GM23338 (cell line): ENCODE measurements around the gene BMPER.

Source experiments
- CREB1 ChIP-seq: fragments of 250-450 bp; sonication (Bioruptor Pico); IDR thresholded peaks from 2 replicates; pipeline ENCODE4 v1.5.0; 2020; ENCODE audit warnings: low read depth, mild to moderate bottlenecking, moderate library complexity
- EZH2 ChIP-seq: fragments of 200-600 bp; sonication (generic); IDR thresholded peaks from one replicate; pipeline ENCODE4 v1.8.0; 2017; ENCODE audit warnings: antibody characterized with exemption, mild to moderate bottlenecking, low read depth; ENCODE audit not compliant: unreplicated experiment
- EZH2phosphoT487 ChIP-seq: fragments of 200-600 bp; sonication (generic); IDR thresholded peaks from one replicate; pipeline ENCODE4 v1.8.1; 2018; ENCODE audit warnings: antibody characterized with exemption; ENCODE audit not compliant: unreplicated experiment
- JUNB ChIP-seq: IDR thresholded peaks from one replicate; pipeline ENCODE4 v1.6.1; 2016; ENCODE audit warnings: antibody characterized with exemption; ENCODE audit not compliant: unreplicated experiment
- NANOG ChIP-seq: IDR thresholded peaks from 2 replicates; pipeline ENCODE4 v1.6.1; 2016; ENCODE audit warnings: antibody characterized with exemption, borderline replicate concordance
- POLR2AphosphoS5 ChIP-seq: IDR thresholded peaks from 2 replicates; pipeline ENCODE4 v1.6.1; 2016; ENCODE audit warnings: antibody characterized with exemption, low read depth
- STAT1 ChIP-seq: IDR thresholded peaks from one replicate; pipeline ENCODE4 v1.6.1; 2016; ENCODE audit warnings: antibody characterized with exemption; ENCODE audit not compliant: unreplicated experiment
- ZNF114 ChIP-seq: fragments of 250-450 bp; sonication (Bioruptor Pico); IDR thresholded peaks from 2 replicates; pipeline ENCODE4 v1.5.0; 2020; ENCODE audit warnings: mild to moderate bottlenecking, moderate library complexity
- ZNF331 ChIP-seq: fragments of 250-450 bp; sonication (Bioruptor Pico); IDR thresholded peaks from 2 replicates; pipeline ENCODE4 v1.5.0; 2020; ENCODE audit warnings: low read depth, mild to moderate bottlenecking, moderate library complexity
- TF ChIP-seq, protein P1 (sequence below), 2 experiments: fragments of 200-600 bp in 1 of 2; sonication (generic) in 1 of 2; conservative IDR thresholded peaks; 2 replicates each; pipeline versions ENCODE4 v1.5.1 to v1.6.1; 2016 to 2017; ENCODE audit warnings: antibody characterized with exemption in 2 of 2, low read depth in 2 of 2, mild to moderate bottlenecking in 2 of 2, moderate library complexity in 1 of 2
- TF ChIP-seq, protein P2 (sequence below): IDR thresholded peaks from one replicate; pipeline ENCODE4 v1.6.1; 2018; ENCODE audit warnings: antibody characterized with exemption; ENCODE audit not compliant: unreplicated experiment
- TF ChIP-seq, protein P3 (sequence below): fragments of 250-450 bp; sonication (Bioruptor Pico); IDR thresholded peaks from 2 replicates; pipeline ENCODE4 v1.5.0; 2020; ENCODE audit warnings: mild to moderate bottlenecking, moderate library complexity
- TF ChIP-seq, protein P4 (sequence below): IDR thresholded peaks from 2 replicates; pipeline ENCODE4 v1.6.1; 2016; ENCODE audit warnings: antibody characterized with exemption

DNA sequence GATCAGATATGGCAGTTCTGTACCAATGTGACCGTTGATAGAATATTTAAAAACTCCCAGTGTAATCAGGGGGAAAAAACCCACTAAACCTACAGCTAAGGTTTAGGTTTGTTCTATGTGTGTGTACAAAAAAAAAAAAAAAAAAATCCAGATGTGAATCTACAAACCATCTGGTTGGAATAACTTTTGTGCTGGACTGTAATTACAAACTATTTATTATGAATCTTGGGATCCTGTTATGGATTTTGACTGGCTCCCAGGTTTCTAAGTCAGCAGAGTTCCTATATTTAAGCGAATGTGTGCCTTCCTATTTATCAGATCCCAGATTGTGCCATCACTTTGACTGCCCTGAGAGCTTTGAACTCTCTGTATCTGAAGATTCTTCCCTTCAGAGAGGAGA lies 29.1 kb downstream of the BMPER start:
- TF ChIP-seq EZH2phosphoT487, result no peak
- TF ChIP-seq, protein P1, sequence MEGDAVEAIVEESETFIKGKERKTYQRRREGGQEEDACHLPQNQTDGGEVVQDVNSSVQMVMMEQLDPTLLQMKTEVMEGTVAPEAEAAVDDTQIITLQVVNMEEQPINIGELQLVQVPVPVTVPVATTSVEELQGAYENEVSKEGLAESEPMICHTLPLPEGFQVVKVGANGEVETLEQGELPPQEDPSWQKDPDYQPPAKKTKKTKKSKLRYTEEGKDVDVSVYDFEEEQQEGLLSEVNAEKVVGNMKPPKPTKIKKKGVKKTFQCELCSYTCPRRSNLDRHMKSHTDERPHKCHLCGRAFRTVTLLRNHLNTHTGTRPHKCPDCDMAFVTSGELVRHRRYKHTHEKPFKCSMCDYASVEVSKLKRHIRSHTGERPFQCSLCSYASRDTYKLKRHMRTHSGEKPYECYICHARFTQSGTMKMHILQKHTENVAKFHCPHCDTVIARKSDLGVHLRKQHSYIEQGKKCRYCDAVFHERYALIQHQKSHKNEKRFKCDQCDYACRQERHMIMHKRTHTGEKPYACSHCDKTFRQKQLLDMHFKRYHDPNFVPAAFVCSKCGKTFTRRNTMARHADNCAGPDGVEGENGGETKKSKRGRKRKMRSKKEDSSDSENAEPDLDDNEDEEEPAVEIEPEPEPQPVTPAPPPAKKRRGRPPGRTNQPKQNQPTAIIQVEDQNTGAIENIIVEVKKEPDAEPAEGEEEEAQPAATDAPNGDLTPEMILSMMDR (conservative IDR thresholded peaks at IDR 0.05; ENCODE audit: low read depth in 2 of 2), result no peak
- no peak for TF ChIP-seq ZNF114 (CRISPR knock-in tag)
- TF ChIP-seq CREB1 (CRISPR knock-in tag), result no peak
- TF ChIP-seq EZH2, result no peak
- TF ChIP-seq POLR2AphosphoS5, result no peak
- TF ChIP-seq, protein P2, sequence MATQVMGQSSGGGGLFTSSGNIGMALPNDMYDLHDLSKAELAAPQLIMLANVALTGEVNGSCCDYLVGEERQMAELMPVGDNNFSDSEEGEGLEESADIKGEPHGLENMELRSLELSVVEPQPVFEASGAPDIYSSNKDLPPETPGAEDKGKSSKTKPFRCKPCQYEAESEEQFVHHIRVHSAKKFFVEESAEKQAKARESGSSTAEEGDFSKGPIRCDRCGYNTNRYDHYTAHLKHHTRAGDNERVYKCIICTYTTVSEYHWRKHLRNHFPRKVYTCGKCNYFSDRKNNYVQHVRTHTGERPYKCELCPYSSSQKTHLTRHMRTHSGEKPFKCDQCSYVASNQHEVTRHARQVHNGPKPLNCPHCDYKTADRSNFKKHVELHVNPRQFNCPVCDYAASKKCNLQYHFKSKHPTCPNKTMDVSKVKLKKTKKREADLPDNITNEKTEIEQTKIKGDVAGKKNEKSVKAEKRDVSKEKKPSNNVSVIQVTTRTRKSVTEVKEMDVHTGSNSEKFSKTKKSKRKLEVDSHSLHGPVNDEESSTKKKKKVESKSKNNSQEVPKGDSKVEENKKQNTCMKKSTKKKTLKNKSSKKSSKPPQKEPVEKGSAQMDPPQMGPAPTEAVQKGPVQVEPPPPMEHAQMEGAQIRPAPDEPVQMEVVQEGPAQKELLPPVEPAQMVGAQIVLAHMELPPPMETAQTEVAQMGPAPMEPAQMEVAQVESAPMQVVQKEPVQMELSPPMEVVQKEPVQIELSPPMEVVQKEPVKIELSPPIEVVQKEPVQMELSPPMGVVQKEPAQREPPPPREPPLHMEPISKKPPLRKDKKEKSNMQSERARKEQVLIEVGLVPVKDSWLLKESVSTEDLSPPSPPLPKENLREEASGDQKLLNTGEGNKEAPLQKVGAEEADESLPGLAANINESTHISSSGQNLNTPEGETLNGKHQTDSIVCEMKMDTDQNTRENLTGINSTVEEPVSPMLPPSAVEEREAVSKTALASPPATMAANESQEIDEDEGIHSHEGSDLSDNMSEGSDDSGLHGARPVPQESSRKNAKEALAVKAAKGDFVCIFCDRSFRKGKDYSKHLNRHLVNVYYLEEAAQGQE, result no peak
- no peak for TF ChIP-seq NANOG
- TF ChIP-seq STAT1, result no peak
- TF ChIP-seq JUNB, result no peak
- TF ChIP-seq, protein P3, sequence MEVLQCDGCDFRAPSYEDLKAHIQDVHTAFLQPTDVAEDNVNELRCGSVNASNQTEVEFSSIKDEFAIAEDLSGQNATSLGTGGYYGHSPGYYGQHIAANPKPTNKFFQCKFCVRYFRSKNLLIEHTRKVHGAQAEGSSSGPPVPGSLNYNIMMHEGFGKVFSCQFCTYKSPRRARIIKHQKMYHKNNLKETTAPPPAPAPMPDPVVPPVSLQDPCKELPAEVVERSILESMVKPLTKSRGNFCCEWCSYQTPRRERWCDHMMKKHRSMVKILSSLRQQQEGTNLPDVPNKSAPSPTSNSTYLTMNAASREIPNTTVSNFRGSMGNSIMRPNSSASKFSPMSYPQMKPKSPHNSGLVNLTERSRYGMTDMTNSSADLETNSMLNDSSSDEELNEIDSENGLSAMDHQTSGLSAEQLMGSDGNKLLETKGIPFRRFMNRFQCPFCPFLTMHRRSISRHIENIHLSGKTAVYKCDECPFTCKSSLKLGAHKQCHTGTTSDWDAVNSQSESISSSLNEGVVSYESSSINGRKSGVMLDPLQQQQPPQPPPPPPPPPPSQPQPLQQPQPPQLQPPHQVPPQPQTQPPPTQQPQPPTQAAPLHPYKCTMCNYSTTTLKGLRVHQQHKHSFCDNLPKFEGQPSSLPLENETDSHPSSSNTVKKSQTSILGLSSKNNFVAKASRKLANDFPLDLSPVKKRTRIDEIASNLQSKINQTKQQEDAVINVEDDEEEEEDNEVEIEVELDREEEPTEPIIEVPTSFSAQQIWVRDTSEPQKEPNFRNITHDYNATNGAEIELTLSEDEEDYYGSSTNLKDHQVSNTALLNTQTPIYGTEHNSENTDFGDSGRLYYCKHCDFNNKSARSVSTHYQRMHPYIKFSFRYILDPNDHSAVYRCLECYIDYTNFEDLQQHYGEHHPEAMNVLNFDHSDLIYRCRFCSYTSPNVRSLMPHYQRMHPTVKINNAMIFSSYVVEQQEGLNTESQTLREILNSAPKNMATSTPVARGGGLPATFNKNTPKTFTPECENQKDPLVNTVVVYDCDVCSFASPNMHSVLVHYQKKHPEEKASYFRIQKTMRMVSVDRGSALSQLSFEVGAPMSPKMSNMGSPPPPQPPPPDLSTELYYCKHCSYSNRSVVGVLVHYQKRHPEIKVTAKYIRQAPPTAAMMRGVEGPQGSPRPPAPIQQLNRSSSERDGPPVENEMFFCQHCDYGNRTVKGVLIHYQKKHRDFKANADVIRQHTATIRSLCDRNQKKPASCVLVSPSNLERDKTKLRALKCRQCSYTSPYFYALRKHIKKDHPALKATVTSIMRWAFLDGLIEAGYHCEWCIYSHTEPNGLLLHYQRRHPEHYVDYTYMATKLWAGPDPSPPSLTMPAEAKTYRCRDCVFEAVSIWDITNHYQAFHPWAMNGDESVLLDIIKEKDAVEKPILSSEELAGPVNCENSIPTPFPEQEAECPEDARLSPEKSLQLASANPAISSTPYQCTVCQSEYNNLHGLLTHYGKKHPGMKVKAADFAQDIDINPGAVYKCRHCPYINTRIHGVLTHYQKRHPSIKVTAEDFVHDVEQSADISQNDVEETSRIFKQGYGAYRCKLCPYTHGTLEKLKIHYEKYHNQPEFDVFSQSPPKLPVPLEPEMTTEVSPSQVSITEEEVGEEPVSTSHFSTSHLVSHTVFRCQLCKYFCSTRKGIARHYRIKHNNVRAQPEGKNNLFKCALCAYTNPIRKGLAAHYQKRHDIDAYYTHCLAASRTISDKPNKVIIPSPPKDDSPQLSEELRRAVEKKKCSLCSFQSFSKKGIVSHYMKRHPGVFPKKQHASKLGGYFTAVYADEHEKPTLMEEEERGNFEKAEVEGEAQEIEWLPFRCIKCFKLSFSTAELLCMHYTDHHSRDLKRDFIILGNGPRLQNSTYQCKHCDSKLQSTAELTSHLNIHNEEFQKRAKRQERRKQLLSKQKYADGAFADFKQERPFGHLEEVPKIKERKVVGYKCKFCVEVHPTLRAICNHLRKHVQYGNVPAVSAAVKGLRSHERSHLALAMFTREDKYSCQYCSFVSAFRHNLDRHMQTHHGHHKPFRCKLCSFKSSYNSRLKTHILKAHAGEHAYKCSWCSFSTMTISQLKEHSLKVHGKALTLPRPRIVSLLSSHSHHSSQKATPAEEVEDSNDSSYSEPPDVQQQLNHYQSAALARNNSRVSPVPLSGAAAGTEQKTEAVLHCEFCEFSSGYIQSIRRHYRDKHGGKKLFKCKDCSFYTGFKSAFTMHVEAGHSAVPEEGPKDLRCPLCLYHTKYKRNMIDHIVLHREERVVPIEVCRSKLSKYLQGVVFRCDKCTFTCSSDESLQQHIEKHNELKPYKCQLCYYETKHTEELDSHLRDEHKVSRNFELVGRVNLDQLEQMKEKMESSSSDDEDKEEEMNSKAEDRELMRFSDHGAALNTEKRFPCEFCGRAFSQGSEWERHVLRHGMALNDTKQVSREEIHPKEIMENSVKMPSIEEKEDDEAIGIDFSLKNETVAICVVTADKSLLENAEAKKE (CRISPR knock-in tag), result no peak
- TF ChIP-seq, protein P4, sequence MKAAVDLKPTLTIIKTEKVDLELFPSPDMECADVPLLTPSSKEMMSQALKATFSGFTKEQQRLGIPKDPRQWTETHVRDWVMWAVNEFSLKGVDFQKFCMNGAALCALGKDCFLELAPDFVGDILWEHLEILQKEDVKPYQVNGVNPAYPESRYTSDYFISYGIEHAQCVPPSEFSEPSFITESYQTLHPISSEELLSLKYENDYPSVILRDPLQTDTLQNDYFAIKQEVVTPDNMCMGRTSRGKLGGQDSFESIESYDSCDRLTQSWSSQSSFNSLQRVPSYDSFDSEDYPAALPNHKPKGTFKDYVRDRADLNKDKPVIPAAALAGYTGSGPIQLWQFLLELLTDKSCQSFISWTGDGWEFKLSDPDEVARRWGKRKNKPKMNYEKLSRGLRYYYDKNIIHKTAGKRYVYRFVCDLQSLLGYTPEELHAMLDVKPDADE, result no peak
- no peak for TF ChIP-seq ZNF331 (CRISPR knock-in tag)
